Keratinocyte (primary cell): ENCODE measurements around the gene KLHL2. TPM values are rescaled to one million over a fixed set of nuclear protein-coding genes. Genes with fewer than 3 reads are reported as not detected.
"Not testable (repeated sequence)": the region's sequence is repeated elsewhere in the genome, so short reads cannot be mapped to it uniquely, and the experiment has no call there.

Experiments
- DNase-seq: peaks from one replicate; pipeline ENCODE4 v3.0.0-alpha.2; 2011; ENCODE audit warnings: low read depth, missing footprints, low spot score
- FAIRE-seq: peaks from 2 replicates; lab custom pipeline; 2011; peaks lifted over from hg19 to GRCh38; lab: Jason Lieb, UNC
- H2AFZ ChIP-seq: 2 replicates; pipeline ENCODE4 v1.6.0; 2012; ENCODE audit warnings: low read length, control low read depth, inconsistent platforms; ENCODE audit not compliant: control insufficient read depth
- H3K27ac ChIP-seq: 2 replicates; pipeline ENCODE4 v1.5.1; 2011; ENCODE audit warnings: low read length; ENCODE audit not compliant: control insufficient read depth, insufficient read depth
- H3K27me3 ChIP-seq: 3 replicates; pipeline ENCODE4 v1.6.0; 2011; ENCODE audit warnings: low read length; ENCODE audit not compliant: control insufficient read depth, insufficient read depth; ENCODE audit errors: extremely low read depth
- H3K36me3 ChIP-seq, 2 experiments: 2 replicates in 1 of 2; 3 replicates in 1 of 2; pipeline ENCODE4 v1.5.1; 2011; ENCODE audit warnings: low read length in 2 of 2, mild to moderate bottlenecking in 1 of 2; ENCODE audit not compliant: control insufficient read depth in 2 of 2, insufficient read depth in 2 of 2; ENCODE audit errors: extremely low read depth in 1 of 2
- H3K4me1 ChIP-seq: 3 replicates; pipeline ENCODE4 v1.5.1; 2011; ENCODE audit warnings: low read length; ENCODE audit not compliant: control insufficient read depth, insufficient read depth; ENCODE audit errors: extremely low read depth
- H3K4me2 ChIP-seq: 3 replicates; pipeline ENCODE4 v1.6.0; 2011; ENCODE audit warnings: low read depth, low read length; ENCODE audit not compliant: control insufficient read depth, insufficient read depth; ENCODE audit errors: extremely low read depth
- H3K4me3 ChIP-seq, 3 experiments: fragments of 200-600 bp in 1 of 3; sonication (generic) in 1 of 3; 2 replicates in 2 of 3; 3 replicates in 1 of 3; pipeline ENCODE4 v1.5.1; 2011 to 2016; ENCODE audit warnings: low read length in 3 of 3, mild to moderate bottlenecking in 3 of 3, control low read depth in 2 of 3, inconsistent platforms in 1 of 3, low read depth in 1 of 3, mixed read lengths in 1 of 3, mixed run types in 1 of 3, moderate library complexity in 1 of 3; ENCODE audit not compliant: control insufficient read depth in 2 of 3, insufficient read depth in 2 of 3; ENCODE audit errors: extremely low read depth in 1 of 3
- H3K79me2 ChIP-seq: 2 replicates; pipeline ENCODE4 v1.6.0; 2012; ENCODE audit warnings: low read length; ENCODE audit not compliant: control insufficient read depth, insufficient read depth
- H3K9ac ChIP-seq: 3 replicates; pipeline ENCODE4 v1.6.0; 2011; ENCODE audit warnings: low read length; ENCODE audit not compliant: control insufficient read depth, insufficient read depth; ENCODE audit errors: extremely low read depth
- H3K9me1 ChIP-seq: 3 replicates; pipeline ENCODE4 v1.6.0; 2011; ENCODE audit warnings: low read length; ENCODE audit not compliant: control insufficient read depth, insufficient read depth; ENCODE audit errors: extremely low read depth
- H3K9me3 ChIP-seq: 2 replicates; pipeline ENCODE4 v1.5.1; 2012; ENCODE audit warnings: low read depth, low read length; ENCODE audit not compliant: control insufficient read depth
- H4K20me1 ChIP-seq: 3 replicates; pipeline ENCODE4 v1.6.0; 2011; ENCODE audit warnings: low read length; ENCODE audit not compliant: control insufficient read depth, insufficient read depth; ENCODE audit errors: extremely low read depth
- dilution Hi-C: fragments of 300-500 bp; cut with MboI; formaldehyde crosslinking; loops from one replicate; pipeline ENCODE4 v1.7.0; 2020; ENCODE audit warnings: low sequenced_read_pairs; ENCODE audit not compliant: extremely low pct_ligation_motif_present
- polyA plus RNA-seq, 5 experiments: library from polyadenylated mRNA; depleted of rRNA in 3 of 5; stranded (reverse) in 3 of 5; stranded (forward) in 1 of 5; unstranded in 1 of 5; fragments of >200 nt; gene quantifications; 1 replicate in 1 of 5; 2 replicates in 3 of 5; 3 replicates in 1 of 5; pipeline versions ENCODE4 v1.2.1 to v1.2.3, GENCODE V29; 2011 to 2012; ENCODE audit warnings: missing spikeins in 2 of 5, low read depth in 1 of 5, low replicate concordance in 1 of 5

Gene KLHL2
- polyA plus RNA-seq, 1 donor (not counting 4 experiments of a cell fraction or from before 2014, with no cell fraction given): 18.5 TPM

GRCh38 chr4:165254771-165255170 is 47.4 kb downstream of the KLHL2 start:
- H3K27me3 ChIP-seq, DNase-seq, H3K4me2 ChIP-seq, H2AFZ ChIP-seq, dilution Hi-C loops, H3K9me1 ChIP-seq, H3K27ac ChIP-seq, H3K4me1 ChIP-seq, H3K36me3 ChIP-seq, H3K9me3 ChIP-seq, H3K79me2 ChIP-seq, H4K20me1 ChIP-seq, H3K4me3 ChIP-seq, H3K9ac ChIP-seq: not testable (repeated sequence)
- FAIRE-seq: peak; percentile 51

GRCh38 chr4:165255439-165255838 is 48.1 kb downstream of the KLHL2 start:
- H3K36me3 ChIP-seq, H3K79me2 ChIP-seq, H3K27me3 ChIP-seq, H3K4me1 ChIP-seq, H3K9ac ChIP-seq, H4K20me1 ChIP-seq, H3K4me3 ChIP-seq, H3K4me2 ChIP-seq, H3K9me1 ChIP-seq, H3K9me3 ChIP-seq, dilution Hi-C loops, DNase-seq, H2AFZ ChIP-seq, H3K27ac ChIP-seq: not testable (repeated sequence)
- FAIRE-seq: peak; percentile 9

DNA sequence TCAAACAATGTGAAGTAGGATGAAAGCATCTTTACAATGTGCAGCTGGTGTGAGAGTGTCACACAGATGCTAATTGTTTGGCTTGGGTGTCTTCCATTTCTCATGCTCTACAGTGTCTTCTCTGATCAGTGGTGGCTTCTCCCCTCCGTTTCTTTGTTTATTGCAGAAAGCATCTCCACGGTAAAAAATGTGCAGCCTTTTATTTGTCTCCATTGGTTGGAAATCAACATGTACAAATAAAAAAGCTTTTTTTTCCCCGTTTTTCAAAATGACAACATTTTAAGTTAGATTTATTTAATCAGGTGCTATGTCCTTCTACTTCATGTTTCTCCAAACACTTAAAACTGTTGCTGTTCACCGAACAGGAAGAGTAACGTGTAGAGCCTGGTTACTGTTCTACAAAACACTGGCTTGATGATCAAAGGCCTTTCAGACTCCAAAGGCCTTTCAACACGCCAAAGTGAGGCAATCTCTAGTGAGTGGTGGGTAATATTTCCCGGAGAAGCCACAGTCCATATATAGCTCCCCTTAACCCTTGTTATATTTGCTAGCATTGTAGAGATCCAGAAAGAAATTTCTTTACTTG is 48.8 kb downstream of the KLHL2 start:
- H4K20me1 ChIP-seq, FAIRE-seq, H3K4me1 ChIP-seq, H3K27me3 ChIP-seq, dilution Hi-C loops, H3K4me3 ChIP-seq, H3K4me2 ChIP-seq, H3K79me2 ChIP-seq, H3K9me3 ChIP-seq, H3K36me3 ChIP-seq, DNase-seq, H3K27ac ChIP-seq, H2AFZ ChIP-seq, H3K9ac ChIP-seq, H3K9me1 ChIP-seq: not testable (repeated sequence)

GRCh38 chr4:165259776-165260175 is 52.4 kb downstream of the KLHL2 start:
- dilution Hi-C loops: not testable (repeated sequence)

GRCh38 chr4:165262306-165262705 is 54.9 kb downstream of the KLHL2 start:
- FAIRE-seq, H3K4me3 ChIP-seq, H3K9me1 ChIP-seq: not testable (repeated sequence)

More at GRCh38 chr4:165259776-165260175, 52.4 kb downstream of the KLHL2 start:
- not testable (repeated sequence) for H3K9me1 ChIP-seq, DNase-seq, H3K79me2 ChIP-seq, H3K9me3 ChIP-seq, FAIRE-seq, H2AFZ ChIP-seq, H3K4me3 ChIP-seq, H3K27me3 ChIP-seq, H3K36me3 ChIP-seq, H3K9ac ChIP-seq, H3K27ac ChIP-seq, H4K20me1 ChIP-seq, H3K4me1 ChIP-seq, H3K4me2 ChIP-seq

More at GRCh38 chr4:165262306-165262705, 54.9 kb downstream of the KLHL2 start:
- H4K20me1 ChIP-seq, H3K36me3 ChIP-seq, H3K4me2 ChIP-seq, H3K4me1 ChIP-seq, H3K79me2 ChIP-seq, dilution Hi-C loops, H3K9me3 ChIP-seq, H3K9ac ChIP-seq, DNase-seq, H3K27me3 ChIP-seq, H3K27ac ChIP-seq, H2AFZ ChIP-seq: not testable (repeated sequence)
